ENCODE results near the gene AKIP1. TPM values are rescaled to one million over a fixed set of nuclear protein-coding genes. Genes with fewer than 3 reads are reported as not detected.
A peak's percentile ranks its signal among the peaks of the same experiment; 100 is the strongest.
"Not testable (repeated sequence)": the region's sequence is repeated elsewhere in the genome, so short reads cannot be mapped to it uniquely, and the experiment has no call there.

The AKIP1 gene
- total and polyA plus RNA-seq, 9 of the 15 experiments (the other 6 are each of a cell fraction or from before 2014, with no cell fraction given) = 9.0 to 52.6 (median 36.2) TPM

- TF ChIP-seq ZBTB49 (CRISPR knock-in tag; IDR thresholded peaks at IDR 0.05; ENCODE audit: borderline replicate concordance) = no peak
- TF ChIP-seq, protein P1, sequence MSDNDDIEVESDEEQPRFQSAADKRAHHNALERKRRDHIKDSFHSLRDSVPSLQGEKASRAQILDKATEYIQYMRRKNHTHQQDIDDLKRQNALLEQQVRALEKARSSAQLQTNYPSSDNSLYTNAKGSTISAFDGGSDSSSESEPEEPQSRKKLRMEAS (CRISPR knock-in tag; IDR thresholded peaks at IDR 0.05) = no peak
- no peak for TF ChIP-seq HDAC1 (IDR thresholded peaks at IDR 0.05)
These were observed 37.1 kb upstream of the AKIP1 start (continued) for GRCh38 chr11:8873741-8874405.

DNA sequence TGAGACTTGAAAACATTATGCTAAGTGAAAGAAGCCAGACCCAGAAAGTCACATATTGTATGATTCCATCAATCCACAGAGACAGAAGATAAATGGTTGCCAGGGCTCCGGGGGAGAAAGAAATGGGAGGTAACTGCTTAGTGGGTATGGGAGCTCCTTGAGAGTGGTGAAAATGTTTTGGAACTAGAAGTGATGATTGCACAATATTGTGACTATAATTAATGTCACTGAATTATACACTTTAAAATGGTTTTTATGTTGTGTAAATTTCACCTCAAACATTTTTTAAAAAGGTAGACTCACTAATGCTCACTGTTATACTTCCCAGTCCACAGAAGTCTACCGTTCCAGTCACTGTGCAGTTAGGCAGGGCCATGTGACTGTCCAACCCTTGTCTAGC is 32.2 kb upstream of the AKIP1 start:
- in situ Hi-C loops (cut with MboI) (no loop called here), intact Hi-C loops (cut with micrococcal nuclease) (no loop called here)
- BruUV-seq (replicated peaks) = no TSS peak
- Histone ChIP-seq H3K9me3 (replicated peaks; ENCODE audit: control insufficient read depth, insufficient read depth, low read depth, low read length) (no peaks in the 10 kb centered on the region), H3K36me3 (ENCODE audit: control insufficient read depth, insufficient read depth, low read length) (no peaks in the 10 kb centered on the region), H3K4me2 (ENCODE audit: insufficient read depth, low read length) (no peak overlapping the region), H3K27ac (ENCODE audit: extremely low read depth, low read depth, low read length) (no peak overlapping the region), H3K9ac (ENCODE audit: insufficient read depth in 1 of 2, low read depth in 2 of 2, low read length in 2 of 2) (no peak overlapping the region), H4K20me1 (replicated peaks; ENCODE audit: control insufficient read depth, insufficient read depth, low read length) (no peaks in the 10 kb centered on the region), H3K9me1 (ENCODE audit: control insufficient read depth, insufficient read depth, low read length) (no peaks in the 10 kb centered on the region), H3K79me2 (ENCODE audit: control insufficient read depth, insufficient read depth, low read length) (no peaks in the 10 kb centered on the region), H3K4me3 (no peak overlapping the region), H2AFZ (ENCODE audit: low read depth, low read length) (no peak overlapping the region), H3K27me3 (ENCODE audit: control insufficient read depth in 2 of 2, insufficient read depth in 2 of 2, low read length in 2 of 2) (peaks cover 6 to 9% of the 10 kb centered on the region in 2 experiments; a peak in 3 of 5 replicates), H3K4me1 (replicated peaks in 1 of 2; ENCODE audit: control insufficient read depth in 2 of 2, insufficient read depth in 2 of 2, low read length in 2 of 2) (no peaks in the 10 kb centered on the region)
- WGBS (ENCODE audit: insufficient coverage, low coverage, missing lambda C conversion rate) = 0% methylated on average over 2 of the region's 2 CpGs
- ChIA-PET CTCF (ENCODE audit: low intra/inter-chr PET ratio) (interaction anchor here (0.7 kb wide), 1 partner anchor 1764 kb away, joined by 6 read pairs; no protein-coding TSS in a partner anchor), POLR2A (interaction anchor here (1.0 kb wide), 1 partner anchor 12 kb away, joined by 3 read pairs; no protein-coding TSS in a partner anchor)
- DNase-seq (ENCODE audit: extremely low read depth in 1 of 4, low spot score in 3 of 4) = no peak
- peak; percentile 84 for TF ChIP-seq CEBPB (tag; IDR thresholded peaks at IDR 0.05)
- TF ChIP-seq CEBPG (CRISPR knock-in tag; IDR thresholded peaks at IDR 0.05) = no peak
- peak; percentile 59 to 78 for TF ChIP-seq CEBPG (tag; conservative IDR thresholded peaks at IDR 0.05 in 1 of 2, IDR thresholded peaks at IDR 0.05 in 1 of 2)
- no peak for TF ChIP-seq ZBTB1 (CRISPR knock-in tag; IDR thresholded peaks at IDR 0.05; ENCODE audit: borderline replicate concordance, low read depth)
- FAIRE-seq = no peak
- ATAC-seq = no peak

GRCh38 chr11:8881585-8881984 is 29.4 kb upstream of the AKIP1 start:
- H3K4me1 ChIP-seq (replicated peaks in 1 of 2; ENCODE audit: control insufficient read depth in 2 of 2, insufficient read depth in 2 of 2, low read length in 2 of 2); H3K9me3 ChIP-seq (replicated peaks; ENCODE audit: control insufficient read depth, insufficient read depth, low read depth, low read length); H3K79me2 ChIP-seq (ENCODE audit: control insufficient read depth, insufficient read depth, low read length); H3K27me3 ChIP-seq (ENCODE audit: control insufficient read depth in 2 of 2, insufficient read depth in 2 of 2, low read length in 2 of 2); in situ Hi-C loops (cut with MboI); H3K36me3 ChIP-seq (ENCODE audit: control insufficient read depth, insufficient read depth, low read length); BruUV-seq (replicated peaks); H3K9me1 ChIP-seq (ENCODE audit: control insufficient read depth, insufficient read depth, low read length); FAIRE-seq; intact Hi-C loops (cut with micrococcal nuclease); H3K4me2 ChIP-seq (ENCODE audit: insufficient read depth, low read length); H3K27ac ChIP-seq (ENCODE audit: extremely low read depth, low read depth, low read length); H3K4me3 ChIP-seq; H4K20me1 ChIP-seq (replicated peaks; ENCODE audit: control insufficient read depth, insufficient read depth, low read length); CTCF ChIA-PET (ENCODE audit: low intra/inter-chr PET ratio); ATAC-seq; POLR2A ChIA-PET; DNase-seq (ENCODE audit: extremely low read depth in 1 of 4, low spot score in 3 of 4); H3K9ac ChIP-seq (ENCODE audit: insufficient read depth in 1 of 2, low read depth in 2 of 2, low read length in 2 of 2); H2AFZ ChIP-seq (ENCODE audit: low read depth, low read length): not testable (repeated sequence)
- WGBS (ENCODE audit: insufficient coverage, low coverage, missing lambda C conversion rate) = 3% methylated on average over 7 of the region's 7 CpGs
